ENCODE results near the gene TCP10L.

- no peak for TF ChIP-seq ZBTB7A (IDR thresholded peaks at IDR 0.05; ENCODE audit: low read depth)
- TF ChIP-seq RAD21 (IDR thresholded peaks at IDR 0.05; ENCODE audit: low read depth), result no peak
- TF ChIP-seq EP300 (IDR thresholded peaks at IDR 0.05; ENCODE audit: borderline replicate concordance), result no peak
- TF ChIP-seq EGR1 (IDR thresholded peaks at IDR 0.05), result no peak
- TF ChIP-seq MAX (IDR thresholded peaks at IDR 0.05), result no peak
- no peak for TF ChIP-seq CEBPB (IDR thresholded peaks at IDR 0.05)
- TF ChIP-seq TAF1 (IDR thresholded peaks at IDR 0.05; ENCODE audit: low read depth), result no peak
Measured at GRCh38 chr21:32590130-32590529, 4.8 kb upstream of the TCP10L start.
